GM18861 (cell line): ENCODE data around the gene N4BP2.

ENCODE experiments used
- ATAC-seq: cut with Tn5 transposase; IDR thresholded peaks from one replicate; pipeline ENCODE4 v1.9.1; 2021; ENCODE audit not compliant: unreplicated experiment

N4BP2 gene

DNA sequence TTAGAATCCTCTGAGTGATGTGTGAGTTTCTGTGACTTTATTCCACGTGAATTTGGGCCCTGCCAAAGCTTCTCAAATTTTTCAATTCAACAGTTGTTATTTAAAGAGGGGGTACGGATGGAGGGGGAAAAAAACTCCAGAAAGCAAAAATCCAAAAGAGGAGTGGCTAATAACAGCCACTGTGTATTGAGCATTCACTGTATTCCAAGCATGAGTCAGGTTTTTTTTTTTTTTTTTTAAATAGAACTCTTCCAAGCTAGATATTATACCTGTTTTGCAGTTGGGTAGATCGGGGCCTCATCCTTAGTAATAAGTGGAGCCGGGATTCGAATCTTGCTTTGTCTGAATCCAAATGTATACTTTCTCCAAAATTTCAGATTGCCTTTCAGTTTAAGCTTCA is 133.8 kb downstream of the N4BP2 start:
- no peak for ATAC-seq

DNA sequence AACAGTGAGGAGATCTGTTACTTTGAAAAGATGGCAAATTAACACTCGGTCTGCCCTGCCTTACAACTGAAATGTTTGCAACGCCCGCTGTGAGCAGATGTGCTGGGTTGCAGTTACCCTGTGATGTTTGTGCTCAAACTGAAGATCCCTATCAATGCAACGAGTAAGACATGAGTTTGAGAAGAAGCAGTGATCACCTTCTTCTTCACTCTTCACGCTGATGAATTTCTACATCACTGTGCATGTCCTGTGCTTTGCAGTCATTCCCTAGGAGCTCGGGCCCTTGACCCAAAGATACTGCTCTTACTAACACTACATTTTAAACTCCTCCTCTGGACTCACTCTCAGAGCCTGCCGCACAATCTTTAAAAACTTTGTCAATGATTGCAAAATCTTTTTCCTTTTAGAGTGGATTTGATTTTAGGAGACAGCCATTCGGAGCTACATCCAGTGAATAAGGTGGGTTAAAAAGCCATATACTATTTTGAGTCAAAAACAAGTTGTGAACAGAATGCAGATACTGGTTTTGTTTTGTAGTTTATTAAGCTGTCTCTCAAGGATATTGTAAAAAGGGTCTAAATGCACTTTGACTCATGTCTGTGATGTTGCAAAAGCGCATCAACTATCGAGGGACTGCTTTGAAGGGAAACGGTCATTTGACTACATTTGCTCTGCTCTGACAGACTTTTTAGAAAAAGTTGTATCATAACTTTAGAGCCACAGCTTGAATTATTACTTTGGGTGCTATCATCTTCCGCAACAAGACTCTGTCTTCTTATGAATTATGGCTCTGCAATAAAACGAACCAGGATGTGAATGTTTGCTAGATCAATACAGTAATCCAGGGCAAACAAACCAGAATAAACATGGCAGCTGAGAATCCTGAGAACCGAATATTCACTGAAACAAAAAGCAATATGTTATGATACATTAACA is 134.5 kb downstream of the N4BP2 start:
- no peak for ATAC-seq

DNA sequence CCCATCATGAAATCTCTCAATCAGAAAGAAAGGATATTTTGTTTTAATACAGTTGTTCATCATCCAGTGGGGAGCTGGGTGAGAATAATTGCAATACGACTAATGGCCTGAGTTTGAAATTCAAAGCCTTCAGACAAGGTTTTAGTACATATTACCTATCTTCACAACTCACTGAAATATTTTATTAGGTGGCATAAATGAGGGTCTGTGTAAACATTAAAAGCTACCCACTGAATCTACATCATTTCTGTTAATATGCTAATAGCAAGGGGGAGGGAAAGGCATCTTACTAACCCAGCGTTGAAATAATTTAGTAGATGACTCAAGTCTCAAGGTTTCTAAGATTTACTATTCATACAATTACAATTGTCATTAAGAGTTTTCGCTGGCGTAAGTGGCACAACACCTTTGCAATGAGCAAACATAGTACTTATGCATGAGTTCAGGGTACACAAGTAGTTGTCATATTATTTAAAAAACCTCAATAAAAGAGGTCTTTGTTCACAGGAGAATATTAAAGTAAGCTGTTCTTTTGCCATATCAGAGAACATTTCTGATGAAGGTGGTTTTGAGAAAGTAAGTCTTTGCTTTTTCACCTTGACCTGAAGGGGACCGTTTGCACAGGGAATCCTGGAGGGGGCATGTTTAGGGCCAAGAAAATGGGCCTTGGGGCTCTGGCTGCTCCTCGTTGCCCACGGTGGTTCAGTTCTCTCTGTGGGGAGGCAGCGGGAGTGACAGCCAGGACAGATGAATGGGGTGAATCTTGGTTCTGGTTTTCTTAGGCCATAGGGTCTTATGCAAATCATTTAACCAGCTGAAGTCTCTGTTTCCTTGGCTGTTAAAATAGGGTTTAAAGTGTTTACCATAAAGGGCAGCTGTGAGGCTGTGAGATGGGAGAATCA is 135.7 kb downstream of the N4BP2 start:
- ATAC-seq = peak; percentile 29

DNA sequence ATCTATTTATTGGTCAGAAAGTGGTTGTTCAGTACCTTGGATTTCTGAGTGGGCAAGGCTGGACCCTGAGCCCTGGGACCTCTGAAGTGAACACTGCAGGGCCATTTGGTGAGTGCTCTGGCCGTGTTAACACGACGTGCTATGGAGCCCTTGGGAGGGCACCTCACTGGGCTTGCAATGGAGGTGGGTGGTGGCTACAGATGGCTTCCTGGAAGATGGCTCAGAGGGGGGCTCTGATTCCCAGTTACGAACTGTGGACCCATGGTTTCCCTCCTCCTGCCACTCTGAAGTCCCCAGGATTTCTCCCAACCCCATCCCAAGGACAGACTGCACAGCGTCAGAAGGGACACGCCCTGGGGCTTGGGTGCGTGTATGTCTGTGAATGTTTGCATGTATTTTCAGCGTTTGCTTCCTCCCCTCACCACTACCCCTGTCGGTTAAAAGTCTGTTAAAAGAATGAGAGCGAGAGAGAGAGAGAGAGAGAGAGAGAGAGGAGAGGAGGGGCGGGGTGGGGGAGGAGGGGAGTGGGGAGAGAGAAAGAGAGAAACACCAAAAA is 136.4 kb downstream of the N4BP2 start:
- ATAC-seq = peak; percentile 20

DNA sequence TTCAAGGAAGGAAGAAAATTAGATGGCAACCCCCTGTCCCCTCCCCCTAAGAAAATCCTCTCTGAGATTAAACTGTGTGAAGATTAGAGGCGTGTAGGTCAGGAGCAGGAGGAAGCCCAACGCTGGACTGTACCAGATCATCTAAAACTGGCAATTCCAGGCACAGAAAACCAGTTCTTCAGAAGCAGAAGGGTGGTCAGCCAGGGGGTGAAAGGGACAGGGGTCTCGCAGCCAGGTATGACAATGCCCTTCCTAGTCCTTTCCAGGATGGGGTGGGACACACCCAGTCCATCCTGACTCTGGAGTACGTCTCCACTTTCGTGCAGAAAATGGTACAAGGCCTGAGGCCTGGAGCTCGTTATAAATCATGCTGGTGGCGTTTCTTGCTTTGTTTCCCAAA is 136.9 kb downstream of the N4BP2 start:
- no peak for ATAC-seq

DNA sequence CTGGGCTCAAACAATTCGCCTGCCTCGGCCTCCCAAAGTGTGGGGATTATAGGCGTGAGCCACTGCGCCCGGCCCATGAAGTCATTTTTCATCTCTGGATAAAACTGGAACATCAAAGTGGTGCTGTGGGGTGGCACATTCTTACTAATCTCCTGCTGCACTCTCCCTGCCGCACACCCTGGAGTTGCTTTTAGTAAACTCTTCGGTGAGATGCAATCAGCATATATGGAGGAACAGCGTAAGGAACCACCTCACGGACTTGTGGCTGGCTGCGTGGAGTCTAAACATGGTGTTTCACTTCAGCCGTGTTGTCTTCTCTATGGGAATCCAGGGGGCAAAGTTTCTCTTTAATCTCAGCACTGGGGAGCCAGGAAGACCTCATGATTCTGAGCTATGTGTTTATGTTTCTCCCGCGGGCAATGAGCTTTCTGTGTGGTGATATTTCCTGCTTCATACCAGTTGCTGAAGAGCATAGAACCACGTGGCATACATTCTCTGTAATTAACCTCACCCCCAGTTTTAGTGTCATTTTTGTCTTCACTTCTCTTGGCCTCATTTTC is 138.0 kb downstream of the N4BP2 start:
- ATAC-seq = no peak

DNA sequence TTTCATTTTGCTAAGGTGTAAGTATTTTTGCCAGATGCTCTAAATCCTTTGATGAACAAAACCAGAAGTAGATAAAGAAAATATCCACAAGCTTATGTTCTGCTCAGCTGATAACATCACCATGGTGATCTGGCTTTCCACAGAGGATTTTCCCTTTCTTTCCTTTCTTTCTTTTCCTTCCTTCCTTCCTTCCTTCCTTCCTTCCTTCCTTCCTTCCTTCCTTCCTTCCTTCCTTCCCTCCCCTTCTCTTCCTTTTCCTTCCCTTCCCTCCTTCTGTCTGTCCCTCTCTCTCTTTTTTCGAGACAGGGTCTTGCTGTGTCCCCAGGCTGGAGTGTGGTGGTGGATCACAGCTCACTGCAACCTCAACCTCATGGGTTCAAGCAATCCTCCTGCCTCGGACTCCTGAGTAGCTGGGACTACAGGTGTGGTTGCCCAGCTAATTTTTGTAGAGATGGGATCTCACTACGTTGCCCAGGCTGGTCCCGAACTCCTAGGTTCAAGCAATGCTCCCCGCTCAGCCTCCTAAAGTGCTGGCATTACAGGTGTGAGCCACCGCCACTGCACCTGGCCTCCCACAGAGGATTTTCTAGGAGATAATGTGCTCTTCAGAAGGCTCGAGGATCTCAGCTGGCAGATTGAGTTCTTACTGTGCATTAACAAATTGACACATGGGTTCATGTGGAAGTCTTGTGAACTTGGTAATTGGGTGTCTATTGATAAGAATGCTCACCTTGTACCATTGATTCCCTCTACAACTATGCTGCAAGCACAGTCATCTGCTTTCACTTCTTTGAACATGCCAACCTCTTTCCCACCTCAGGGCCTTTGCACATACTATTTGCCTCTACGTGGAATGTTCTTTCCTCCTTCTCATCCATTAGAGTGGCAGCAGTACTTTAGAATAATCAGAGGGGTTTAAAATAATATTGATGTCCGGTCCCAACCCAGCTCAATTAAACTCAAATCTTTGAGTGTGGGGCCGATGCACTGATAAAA is 138.8 kb downstream of the N4BP2 start:
- ATAC-seq = no peak

DNA sequence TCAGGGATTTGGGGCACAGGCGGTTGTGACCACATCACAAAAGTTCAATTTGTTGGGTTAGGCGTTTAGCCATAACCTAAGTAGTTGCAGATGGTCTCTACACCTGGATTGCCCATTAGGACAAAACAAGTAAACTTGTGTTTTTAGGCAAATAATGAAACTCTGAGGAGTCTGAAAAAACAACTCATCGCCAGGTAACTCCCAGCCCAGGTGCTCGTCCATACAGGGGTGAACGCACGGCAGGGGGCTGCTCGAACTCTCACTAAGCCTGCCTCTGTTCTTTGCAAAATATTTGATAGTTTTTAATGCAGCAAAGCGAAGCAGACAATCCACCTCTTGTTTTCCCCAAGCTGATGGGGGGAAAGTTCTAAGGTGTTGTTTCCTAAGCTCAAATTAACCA is 139.6 kb downstream of the N4BP2 start:
- ATAC-seq = no peak

DNA sequence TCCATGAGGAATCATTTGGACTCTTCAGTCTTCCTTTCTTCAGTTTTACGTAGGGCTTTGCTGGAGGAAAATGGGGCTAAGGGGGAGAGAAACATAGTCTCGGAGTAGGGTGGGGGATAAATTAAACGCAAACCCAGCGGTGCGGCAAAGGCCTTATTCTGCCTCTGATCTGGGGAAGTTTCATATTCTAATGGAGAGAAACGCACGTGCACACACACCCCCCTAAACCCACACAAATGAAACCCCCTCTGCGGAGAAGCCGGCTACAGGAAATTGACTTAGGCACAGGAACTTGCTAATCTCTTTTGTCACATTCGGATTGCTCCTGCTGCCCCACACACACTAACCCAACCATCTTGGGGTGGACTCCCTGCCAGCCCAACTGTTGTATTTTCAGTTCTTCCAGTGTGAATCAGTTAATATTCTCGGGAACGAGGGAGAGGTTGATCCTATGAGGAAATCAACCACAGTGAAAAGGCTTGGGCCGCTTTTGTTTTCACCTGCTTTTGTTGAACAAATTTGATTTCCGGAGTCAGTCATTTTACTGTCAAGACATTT is 140.2 kb downstream of the N4BP2 start, which contains the start of gene RHOH:
Gene RHOH, plus strand, starts transcription at position 308 of the 558 bp plus-strand sequence. CDS start 46,356 bp downstream, outside the sequence.
- ATAC-seq = no peak

DNA sequence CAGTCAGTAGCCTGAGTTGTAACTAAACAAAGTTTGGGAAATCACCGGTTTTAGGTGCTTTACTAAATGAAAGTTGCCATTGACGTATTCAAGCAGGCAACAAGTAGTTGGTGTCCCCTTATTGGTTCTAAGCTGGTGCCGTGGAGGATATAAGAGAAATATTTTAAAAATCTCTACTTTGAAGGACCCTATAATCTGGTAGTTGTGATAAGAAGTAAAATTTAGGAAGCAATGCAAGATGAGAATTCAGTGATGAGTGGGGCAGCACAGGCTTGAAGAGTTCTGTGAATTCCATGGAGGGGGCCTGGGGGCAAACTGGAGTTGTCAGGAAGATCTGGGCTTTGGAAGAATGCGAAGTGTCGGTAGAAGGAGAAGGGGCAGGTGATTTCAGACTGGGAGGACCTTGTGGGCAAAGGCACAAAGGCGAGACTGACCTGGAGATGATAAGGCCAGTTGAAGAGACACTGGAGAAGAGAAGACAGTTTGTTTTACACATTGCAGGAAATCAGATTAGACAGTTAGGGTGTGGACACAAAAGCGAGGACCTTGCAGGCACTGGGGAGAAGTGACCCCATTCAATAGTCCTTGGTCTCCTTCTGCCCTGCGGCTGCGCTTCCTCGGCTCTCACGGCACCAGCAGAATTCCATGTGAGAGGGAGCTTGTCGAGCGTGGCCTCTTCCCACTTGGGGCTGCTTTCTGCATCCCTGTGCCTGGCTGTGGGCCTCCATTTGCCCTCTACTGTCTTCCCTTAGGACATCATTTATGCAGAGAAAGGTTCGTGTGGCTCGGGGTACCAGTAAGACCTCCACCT is 141.4 kb downstream of the N4BP2 start:
- ATAC-seq = no peak

DNA sequence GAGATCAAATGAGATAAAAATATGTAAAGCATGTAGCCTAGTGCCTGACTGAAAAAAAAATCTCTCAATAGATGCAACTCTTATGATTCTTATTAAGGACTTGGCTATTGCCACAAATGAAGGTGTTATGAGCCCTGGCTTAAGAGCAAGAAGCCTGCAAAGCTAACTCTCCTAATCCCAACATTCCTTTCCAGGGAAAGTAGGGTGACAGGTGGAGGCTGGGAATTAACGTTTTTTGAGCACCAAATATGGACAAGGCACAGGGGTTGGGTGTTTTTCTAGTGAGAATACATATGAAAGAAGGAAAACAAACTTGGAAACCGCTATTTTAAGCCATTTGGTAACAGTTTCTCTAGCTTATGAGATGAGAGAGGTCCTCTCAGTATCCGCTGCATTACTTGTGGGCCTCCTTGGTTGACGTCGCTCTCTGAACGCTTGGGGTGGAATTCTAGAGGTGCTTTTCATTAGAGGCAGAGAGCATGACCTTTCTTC is 142.6 kb downstream of the N4BP2 start:
- ATAC-seq = no peak

DNA sequence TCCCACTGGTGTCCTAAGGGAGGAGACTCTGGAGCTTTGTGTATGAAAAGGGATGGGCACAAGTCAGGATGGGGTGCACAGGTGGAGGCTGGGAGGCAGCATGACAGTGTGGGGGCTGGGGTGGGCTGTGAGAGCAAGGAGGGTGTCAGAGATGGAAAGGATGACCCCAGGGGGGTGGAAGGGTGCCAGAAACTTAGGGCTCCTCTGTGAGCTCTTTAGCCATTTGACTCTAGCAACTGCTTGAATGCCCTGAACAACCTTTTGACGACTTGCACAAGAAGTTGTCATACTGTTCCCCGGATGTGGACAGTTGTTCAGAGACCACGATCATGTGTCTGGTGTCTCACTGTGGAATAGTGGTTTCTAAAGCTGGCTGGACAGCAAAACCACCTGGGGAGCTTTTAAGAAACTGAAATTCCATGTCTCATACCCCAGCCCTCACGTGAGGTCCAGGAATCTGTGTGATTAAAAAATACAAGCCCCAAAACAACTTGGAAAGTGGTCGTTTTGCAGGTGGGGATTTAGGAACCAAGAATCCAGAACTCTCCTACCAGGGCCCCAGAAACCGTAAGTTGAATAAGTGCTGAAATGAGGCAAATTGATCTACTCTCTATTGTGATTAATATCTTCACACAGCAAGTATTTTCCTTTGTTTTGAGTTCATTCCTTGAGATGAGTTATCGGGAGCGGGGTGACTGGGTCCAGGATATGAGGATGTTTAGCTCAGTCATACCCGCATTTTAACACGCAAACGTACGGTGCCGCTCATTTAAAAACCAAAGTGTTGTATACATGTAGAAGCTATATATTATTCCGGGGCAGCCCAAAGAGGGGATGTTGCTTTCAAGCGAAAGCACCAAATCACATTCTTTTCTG is 143.6 kb downstream of the N4BP2 start:
- peak; percentile 48 for ATAC-seq

DNA sequence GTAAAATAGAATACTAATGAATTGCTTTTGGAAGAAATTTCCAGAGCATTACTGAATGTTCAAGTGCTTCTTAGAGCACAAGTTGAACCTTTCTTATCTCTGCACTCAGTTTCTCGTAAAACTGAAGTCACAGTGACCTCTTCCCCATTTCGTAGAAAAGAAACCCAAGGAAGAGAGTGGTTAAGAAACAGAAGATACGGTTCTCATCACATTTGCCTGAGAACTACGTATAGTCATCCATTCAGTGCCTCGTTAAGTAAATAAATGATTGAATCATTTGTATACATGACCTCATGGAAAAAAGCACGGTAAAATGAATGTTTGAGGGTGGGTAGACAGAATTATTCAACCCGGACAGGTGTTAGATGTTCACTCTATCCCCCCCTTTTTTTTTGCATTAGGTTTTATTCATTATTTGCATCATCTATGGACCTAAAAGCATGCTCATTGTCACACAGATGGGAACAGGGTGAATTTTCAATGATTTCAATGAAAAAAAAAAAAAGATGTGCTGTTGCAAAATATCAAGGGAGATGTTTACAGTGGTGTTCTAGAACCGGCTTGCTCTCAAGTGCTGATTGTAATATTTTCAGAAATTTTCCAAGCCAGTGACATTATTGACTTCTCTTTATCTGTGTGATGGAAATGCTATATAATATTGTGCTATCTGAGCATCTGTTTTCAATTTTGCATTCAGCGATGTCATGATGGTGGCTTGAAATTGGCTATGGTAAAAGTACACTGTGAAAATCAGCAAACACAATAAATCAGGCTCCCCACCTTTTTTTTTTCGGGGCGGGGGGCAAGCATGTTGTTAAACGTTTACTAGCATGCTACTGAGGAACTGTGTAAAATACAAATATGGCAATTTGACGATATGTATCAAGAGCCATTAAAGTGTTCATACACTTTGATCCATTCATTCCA is 144.5 kb downstream of the N4BP2 start:
- ATAC-seq = peak; percentile 24

DNA sequence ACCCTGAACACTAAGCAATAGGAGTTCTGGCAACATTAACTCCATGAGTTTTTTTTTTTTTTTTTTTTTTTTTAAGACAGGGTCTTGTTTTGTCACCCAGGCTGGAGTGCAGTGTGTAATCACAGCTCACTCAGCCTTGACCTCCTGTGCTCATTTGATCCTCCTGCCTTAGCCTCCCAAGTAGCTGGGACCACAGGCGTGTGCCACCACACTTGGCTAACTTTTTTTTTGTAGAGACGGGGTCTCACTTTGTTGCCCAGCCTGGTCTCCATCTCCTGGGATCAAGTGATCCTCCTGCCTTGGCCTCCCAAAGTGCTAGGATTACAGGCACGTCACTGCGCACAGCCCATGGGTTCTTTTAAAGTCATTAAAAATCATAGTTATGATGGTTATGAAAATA is 145.2 kb downstream of the N4BP2 start:
- ATAC-seq = no peak

DNA sequence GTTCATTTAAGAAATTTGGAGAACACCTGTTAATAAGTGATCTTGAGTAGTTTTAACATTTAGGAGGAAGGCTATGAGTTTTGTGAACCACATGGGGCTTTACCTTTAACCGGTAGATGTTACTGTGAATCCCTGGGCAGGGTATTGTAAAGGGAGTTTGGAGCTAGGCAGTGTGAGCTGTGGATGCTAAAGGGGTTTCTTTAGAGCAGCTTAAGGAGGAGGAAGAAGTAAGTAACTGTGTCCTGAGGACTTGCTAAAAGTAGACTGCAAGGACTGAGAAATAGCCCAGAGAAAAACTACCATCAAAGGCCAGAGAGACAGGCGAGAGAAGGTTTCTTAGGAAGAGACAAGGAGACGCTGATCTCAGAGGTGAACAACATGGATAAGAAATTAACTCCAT is 145.8 kb downstream of the N4BP2 start:
- ATAC-seq = no peak

DNA sequence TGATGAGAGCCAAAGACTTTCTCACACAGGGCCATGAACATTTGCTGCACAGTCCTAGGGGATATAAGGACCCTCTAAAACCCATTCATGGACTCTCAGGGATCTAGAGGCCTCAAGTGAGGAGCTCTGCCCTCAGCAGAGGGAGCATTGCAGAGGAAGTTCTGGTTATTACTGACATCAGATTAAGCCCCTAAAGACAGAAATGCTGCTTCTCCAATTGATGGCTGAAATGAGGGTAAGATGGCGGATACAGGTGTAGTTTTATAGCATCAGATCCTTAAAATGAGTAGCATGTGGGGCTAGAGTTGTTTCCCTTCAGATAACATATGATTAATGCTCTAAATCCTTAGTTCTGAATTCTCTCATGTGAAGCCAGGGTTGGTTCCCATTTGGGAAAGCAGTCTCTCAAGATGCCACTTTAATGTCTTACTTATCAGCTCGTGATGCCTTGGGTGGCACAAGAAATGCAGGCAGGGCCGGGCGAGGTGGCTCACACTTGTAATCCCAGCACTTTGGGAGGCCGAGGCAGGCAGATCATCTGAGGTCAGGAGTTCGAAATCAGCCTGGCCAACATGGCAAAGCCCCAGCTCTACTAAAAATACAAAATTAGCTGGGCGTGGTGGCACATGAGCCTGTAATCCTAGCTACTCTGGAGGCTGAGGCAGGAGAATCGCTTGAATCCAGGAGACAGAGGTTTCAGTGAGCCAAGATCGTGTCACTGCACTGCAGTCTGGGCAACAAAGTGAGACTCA is 148.0 kb downstream of the N4BP2 start:
- ATAC-seq = no peak
